AG09309 (cell line): ENCODE results near the gene ALDH6A1.
"Not testable (repeated sequence)": the region's sequence is repeated elsewhere in the genome, so short reads cannot be mapped to it uniquely, and the experiment has no call there.

Source experiments
- DNase-seq: peaks from one replicate; pipeline ENCODE4 v3.0.0-alpha.2; 2010; ENCODE audit warnings: low read depth
- H3K4me3 ChIP-seq: 2 replicates; pipeline ENCODE4 v1.5.1; 2011; ENCODE audit warnings: mild to moderate bottlenecking, low read depth, low read length, moderate library complexity; ENCODE audit not compliant: control insufficient read depth
- CTCF ChIP-seq: IDR thresholded peaks from 2 replicates; pipeline ENCODE4 v1.5.1; 2011; ENCODE audit warnings: mild to moderate bottlenecking, low read depth, low read length, inconsistent platforms; ENCODE audit not compliant: insufficient read depth, control insufficient read depth; ENCODE audit errors: missing control alignments

ALDH6A1 gene

GRCh38 chr14:74084277-74085046 is at the start of gene ALDH6A1, which contains the start of gene LIN52:
Gene ALDH6A1, minus strand, starts transcription at chr14:74084453. Its CDS starts 59 bp downstream, at chr14:74084394.
Gene LIN52, plus strand, starts transcription at chr14:74084956. Its CDS starts 19 bp downstream, at chr14:74084975.
- TF ChIP-seq CTCF = no peak
- peak within 1 kb of the TSS; percentile 83 for H3K4me3 ChIP-seq
- DNase-seq = peak; percentile 100

- H3K4me3 ChIP-seq = no peak overlapping the region
- TF ChIP-seq CTCF = no peak
- no peak for DNase-seq
These were observed 43.4 kb upstream of the ALDH6A1 start for GRCh38 chr14:74127634-74128033.

GRCh38 chr14:74126315-74127013 is 42.2 kb upstream of the ALDH6A1 start:
- no peak overlapping the region for H3K4me3 ChIP-seq
- DNase-seq = no peak
- TF ChIP-seq CTCF = no peak

GRCh38 chr14:74125487-74125886 is 41.2 kb upstream of the ALDH6A1 start:
- DNase-seq, H3K4me3 ChIP-seq: not testable (repeated sequence)

- TF ChIP-seq CTCF = peak; percentile 52
- H3K4me3 ChIP-seq = not testable (repeated sequence)
- DNase-seq = peak; percentile 29
These were observed 27.4 kb upstream of the ALDH6A1 start for GRCh38 chr14:74111395-74112216.

GRCh38 chr14:74109369-74109768 is 25.1 kb upstream of the ALDH6A1 start:
- TF ChIP-seq CTCF = no peak
- no peak overlapping the region for H3K4me3 ChIP-seq
- DNase-seq = no peak
